Lower leg skin (tissue), 4 donors: ENCODE measurements around the gene ORC3. TPM values are rescaled to one million over a fixed set of nuclear protein-coding genes. Genes with fewer than 3 reads are reported as not detected.

ENCODE experiments used
- DNase-seq, 2 donors: peaks; one replicate each; pipeline ENCODE4 v3.0.0-alpha.2; 2019; ENCODE audit warnings: low spot score in 2 of 2
- H3K4me3 ChIP-seq: fragments of 200-600 bp; sonication (generic); 2 replicates; pipeline ENCODE4 v1.5.1; 2017; ENCODE audit warnings: mild to moderate bottlenecking, low read depth; ENCODE audit not compliant: poor library complexity, severe bottlenecking
- CTCF ChIP-seq, 3 donors: fragments of 450-650 bp; IDR thresholded peaks; one replicate each; pipeline ENCODE4 v1.5.1; 2016; ENCODE audit warnings: antibody characterized with exemption in 3 of 3, mild to moderate bottlenecking in 3 of 3, moderate library complexity in 2 of 3
- POLR2A ChIP-seq, 2 donors: fragments of 450-650 bp; IDR thresholded peaks; one replicate each; pipeline ENCODE4 v1.6.1; 2016 to 2017; ENCODE audit warnings: antibody characterized with exemption in 2 of 2, mild to moderate bottlenecking in 1 of 2, moderate library complexity in 1 of 2
- WGBS, 2 donors: methylation state at CpG; one replicate each; pipeline ENCODE4 v1.1.5; 2018; 5-methylcytosine and 5-hydroxymethylcytosine counted together
- intact Hi-C: fragments of 100-400 bp; cut with DNase I; formaldehyde crosslinking; loops from one replicate; pipeline ENCODE4 v1.15.0; 2023; ENCODE audit warnings: low total_unique reads
- total RNA-seq, 4 donors: library from RNA; depleted of rRNA; stranded (reverse); fragments of >200 nt; gene quantifications; one replicate each; pipeline ENCODE4 v1.1.0, GENCODE V29; 2016

ORC3 gene
- total RNA-seq, 4 donors from 2014 or later = 9.9 to 19.1 (median 12.7) TPM

- WGBS, 2 donors = 83 to 90% methylated on average over 1 of the region's 1 CpG
- intact Hi-C loops = no loop called here
These were observed 28.9 kb upstream of the ORC3 start for GRCh38 chr6:87561017-87561416.

GRCh38 chr6:87572021-87572420, 17.9 kb upstream of the ORC3 start:
- DNase-seq = no peak
- intact Hi-C loops = no loop called here
- TF ChIP-seq CTCF (IDR thresholded peaks at IDR 0.05) (no peak), POLR2A (IDR thresholded peaks at IDR 0.05) (no peak)
- WGBS, 2 donors = 69 to 78% methylated on average over 4 of the region's 4 CpGs
- H3K4me3 ChIP-seq = no peak overlapping the region

More at GRCh38 chr6:87561017-87561416, 28.9 kb upstream of the ORC3 start:
- no peak for DNase-seq
- TF ChIP-seq POLR2A (IDR thresholded peaks at IDR 0.05) (no peak), CTCF (IDR thresholded peaks at IDR 0.05) (no peak)
- H3K4me3 ChIP-seq = no peak overlapping the region

- 96 to 99% methylated on average over 3 of the region's 3 CpGs for WGBS, 2 donors
- TF ChIP-seq CTCF (IDR thresholded peaks at IDR 0.05) (no peak), POLR2A (IDR thresholded peaks at IDR 0.05) (no peak)
- intact Hi-C loops = no loop called here
- no peak for DNase-seq
- no peak overlapping the region for H3K4me3 ChIP-seq
These were observed 17.1 kb upstream of the ORC3 start for GRCh38 chr6:87572883-87573282.

GRCh38 chr6:87573307-87574024, 16.5 kb upstream of the ORC3 start:
- TF ChIP-seq CTCF (IDR thresholded peaks at IDR 0.05) = no peak
- TF ChIP-seq POLR2A (IDR thresholded peaks at IDR 0.05) = no peak
- no peak overlapping the region for H3K4me3 ChIP-seq
- intact Hi-C loops = no loop called here
- 94 to 98% methylated on average over 5 of the region's 5 CpGs for WGBS, 2 donors
- DNase-seq = no peak

GRCh38 chr6:87574237-87574804, 15.6 kb upstream of the ORC3 start:
- DNase-seq = no peak
- no peak for TF ChIP-seq CTCF (IDR thresholded peaks at IDR 0.05)
- no peak for TF ChIP-seq POLR2A (IDR thresholded peaks at IDR 0.05)
- WGBS, 2 donors = 44 to 45% methylated on average over 2 of the region's 2 CpGs
- intact Hi-C loops = no loop called here
- H3K4me3 ChIP-seq = no peak overlapping the region
